GM12878 (cell line): ENCODE measurements around the gene TACSTD2. TPM values are rescaled to one million over a fixed set of nuclear protein-coding genes. Genes with fewer than 3 reads are reported as not detected.

ENCODE experiments used
- ATAC-seq: fragments of 200-7000 bp; cut with Tn5 transposase; 3 replicates; pipeline ENCODE4 v1.9.1; 2020; ENCODE audit warnings: mild to moderate bottlenecking, moderate library complexity
- BruUV-seq: library from RNA; stranded (reverse); fragments of 400-500 nt; replicated peaks from 2 replicates; lab custom pipeline; 2021; lab: Mats Ljungman, UMichigan
- CTCF ChIA-PET: fragments of 300-600 bp; sonication (Branson Sonifier 250); formaldehyde crosslinking; extraction: SDS; loops from one replicate; lab custom pipeline; 2021; ENCODE audit warnings: inconsistent platforms; lab: Yijun Ruan, JAX
- POLR2A ChIA-PET: fragments of 350-600 bp; formaldehyde crosslinking; extraction: SDS; loops from one replicate; lab custom pipeline; 2021; ENCODE audit warnings: inconsistent platforms; lab: Charles Lee
- RAD21 ChIA-PET: fragments of 300-600 bp; sonication (Branson Sonifier 250); formaldehyde crosslinking; loops from one replicate; lab custom pipeline; 2023; ENCODE audit warnings: antibody characterized with exemption; ENCODE audit not compliant: unreplicated experiment; lab: Charles Lee
- SMC1A ChIA-PET: fragments of 300-600 bp; sonication (Branson Sonifier 250); formaldehyde crosslinking; loops from one replicate; lab custom pipeline; 2023; ENCODE audit not compliant: unreplicated experiment, uncharacterized antibody; lab: Charles Lee
- DNase-seq: peaks from one replicate; pipeline ENCODE4 v3.0.0-alpha.2; 2011; ENCODE audit warnings: low read depth, low spot score
- FAIRE-seq: peaks from 3 replicates; lab custom pipeline; 2011; peaks lifted over from hg19 to GRCh38; lab: Jason Lieb, UNC
- H2AFZ ChIP-seq: 2 replicates; pipeline ENCODE4 v1.6.0; 2011; ENCODE audit warnings: low read depth, low read length, control low read depth; ENCODE audit not compliant: control insufficient read depth
- H3K27ac ChIP-seq: 2 replicates; pipeline ENCODE4 v1.5.1; 2011; ENCODE audit warnings: control low read depth; ENCODE audit not compliant: control insufficient read depth, insufficient read depth
- H3K27me3 ChIP-seq, 2 experiments: replicated peaks in 1 of 2; 2 replicates each; pipeline versions ENCODE4 v1.6.0 to v1.6.1; 2011; ENCODE audit warnings: low read length in 1 of 2; ENCODE audit not compliant: control insufficient read depth in 2 of 2, insufficient read depth in 2 of 2
- H3K36me3 ChIP-seq, 2 experiments: 2 replicates each; pipeline ENCODE4 v1.5.1; 2011; ENCODE audit warnings: low read length in 1 of 2; ENCODE audit not compliant: control insufficient read depth in 2 of 2, insufficient read depth in 2 of 2
- H3K4me1 ChIP-seq: 2 replicates; pipeline ENCODE4 v1.6.1; 2011; ENCODE audit warnings: mild to moderate bottlenecking, low read length, moderate library complexity, mixed read lengths; ENCODE audit not compliant: control insufficient read depth, insufficient read depth
- H3K4me2 ChIP-seq: 2 replicates; pipeline ENCODE4 v1.6.0; 2011; ENCODE audit warnings: control low read depth; ENCODE audit not compliant: control insufficient read depth, insufficient read depth
- H3K4me3 ChIP-seq: fragments of 200-600 bp; sonication (generic); 2 replicates; pipeline ENCODE4 v1.5.1; 2016
- H3K79me2 ChIP-seq: 2 replicates; pipeline ENCODE4 v1.6.0; 2011; ENCODE audit warnings: low read length; ENCODE audit not compliant: control insufficient read depth, insufficient read depth
- H3K9ac ChIP-seq: 2 replicates; pipeline ENCODE4 v1.8.0; 2011; ENCODE audit warnings: low read length, control low read depth, mixed read lengths; ENCODE audit not compliant: control insufficient read depth, insufficient read depth
- H3K9me3 ChIP-seq: replicated peaks from 3 replicates; pipeline ENCODE4 v1.5.1; 2011; ENCODE audit warnings: mild to moderate bottlenecking, low read length; ENCODE audit not compliant: control insufficient read depth, insufficient read depth
- H4K20me1 ChIP-seq: 2 replicates; pipeline ENCODE4 v1.6.0; 2011; ENCODE audit not compliant: control insufficient read depth, insufficient read depth
- ATF7 ChIP-seq: fragments of 450-650 bp; IDR thresholded peaks from 2 replicates; pipeline ENCODE4 v1.6.1; 2016; ENCODE audit warnings: low read depth, mild to moderate bottlenecking
- CBX5 ChIP-seq: sonication (generic); IDR thresholded peaks from 2 replicates; pipeline ENCODE4 v1.6.1; 2016; ENCODE audit warnings: low read depth, moderate library complexity, mild to moderate bottlenecking, inconsistent platforms
- EZH2 ChIP-seq: IDR thresholded peaks from 2 replicates; pipeline ENCODE4 v1.6.1; 2012; ENCODE audit warnings: low read depth, mild to moderate bottlenecking, control low read depth, inconsistent platforms, low read length, borderline replicate concordance; ENCODE audit not compliant: control insufficient read depth
- FOXM1 ChIP-seq: IDR thresholded peaks from 2 replicates; pipeline ENCODE4 v1.6.1; 2012; ENCODE audit warnings: low read depth, mild to moderate bottlenecking, inconsistent platforms, low read length, moderate library complexity
- IKZF2 ChIP-seq, 2 experiments: fragments of 450-650 bp; IDR thresholded peaks; 2 replicates each; pipeline ENCODE4 v1.6.1; 2017; ENCODE audit warnings: mild to moderate bottlenecking in 2 of 2, moderate library complexity in 2 of 2
- LARP7 ChIP-seq: fragments of 450-650 bp; IDR thresholded peaks from 2 replicates; pipeline ENCODE4 v1.6.1; 2017; ENCODE audit warnings: mild to moderate bottlenecking
- MEF2A ChIP-seq: IDR thresholded peaks from 2 replicates; pipeline ENCODE4 v1.6.1; 2011; ENCODE audit warnings: low read depth, mild to moderate bottlenecking, low read length, moderate library complexity; ENCODE audit not compliant: insufficient read depth
- MTA3 ChIP-seq: IDR thresholded peaks from 2 replicates; pipeline ENCODE4 v1.6.1; 2012; ENCODE audit warnings: low read length, inconsistent platforms, borderline replicate concordance
- MYB ChIP-seq: fragments of 150-350 bp; IDR thresholded peaks from 2 replicates; pipeline ENCODE4 v1.6.1; 2014; ENCODE audit warnings: mild to moderate bottlenecking, low read depth, low read length, borderline replicate concordance
- RCOR1 ChIP-seq: conservative IDR thresholded peaks from 2 replicates; pipeline ENCODE4 v1.6.1; 2012; ENCODE audit warnings: low read depth, low read length, improper control_type of control experiment
- RUNX3 ChIP-seq: IDR thresholded peaks from 2 replicates; pipeline ENCODE4 v1.6.1; 2012; ENCODE audit warnings: low read length, inconsistent platforms
- TAF1 ChIP-seq: IDR thresholded peaks from 2 replicates; pipeline ENCODE4 v1.6.1; 2011; ENCODE audit warnings: mild to moderate bottlenecking, low read depth, low read length, borderline replicate concordance
- ZBTB40 ChIP-seq: fragments of 450-650 bp; IDR thresholded peaks from 2 replicates; pipeline ENCODE4 v1.6.1; 2016; ENCODE audit warnings: mild to moderate bottlenecking, moderate library complexity, borderline replicate concordance
- ZNF622 ChIP-seq: fragments of 450-650 bp; IDR thresholded peaks from 2 replicates; pipeline ENCODE4 v1.6.1; 2017; ENCODE audit warnings: mild to moderate bottlenecking, inconsistent platforms
- WGBS: methylation state at CpG from one replicate; pipeline ENCODE4 v1.1.6; 2016; ENCODE audit warnings: low lambda C conversion rate; ENCODE audit not compliant: insufficient replicate concordance, insufficient coverage; ENCODE audit errors: missing lambda C conversion rate; 5-methylcytosine and 5-hydroxymethylcytosine counted together
- in situ Hi-C: fragments of 300-500 bp; cut with MboI; formaldehyde crosslinking; loops from 9 replicates; pipeline ENCODE4 v1.14.3; 2018; ENCODE audit warnings: mixed read lengths
- intact Hi-C: fragments of 100-400 bp; cut with micrococcal nuclease; formaldehyde crosslinking; loops from one replicate; pipeline ENCODE4 v1.14.2; 2022; ENCODE audit not compliant: unreplicated experiment
- polyA plus RNA-seq, 11 experiments: library from polyadenylated mRNA; depleted of rRNA in 4 of 11; unstranded in 6 of 11; stranded (reverse) in 5 of 11; fragments of >200 nt; fragmentation: Nextera tagmentation in 4 of 11; fragmentation: Illumina TruSeq in 1 of 11; extraction: Ambion mirVana in 4 of 11; extraction: Trizol in 1 of 11; gene quantifications; 1 replicate in 1 of 11; 2 replicates in 10 of 11; pipeline versions ENCODE4 v1.2.1 to v1.2.3, GENCODE V29; 2011 to 2016; ENCODE audit warnings: inconsistent platforms in 2 of 11, missing spikeins in 2 of 11, low read depth in 1 of 11
- total RNA-seq, 4 experiments: library from RNA; depleted of rRNA in 3 of 4; stranded (reverse); fragments of >200 nt in 3 of 4; fragmentation: Illumina TruSeq in 1 of 4; extraction: Trizol in 1 of 4; gene quantifications; 2 replicates each; pipeline versions ENCODE4 v1.2.1 to v1.2.3, GENCODE V29; 2013 to 2021

TACSTD2 gene
- total and polyA plus RNA-seq, 10 of the 15 experiments (the other 5 are each of a cell fraction or from before 2014, with no cell fraction given) = 0.56 to 9.4 (median 3.7) TPM

- BruUV-seq = no TSS peak
- Histone ChIP-seq H3K4me1 (no peaks in the 10 kb centered on the region), H3K4me3 (no peak overlapping the region), H3K27me3 (no peaks in the 10 kb centered on the region; a peak in 1 of 4 replicates), H3K79me2 (no peaks in the 10 kb centered on the region), H2AFZ (no peak overlapping the region), H3K4me2 (no peak overlapping the region), H3K9me3 (peaks cover 1% of the 10 kb centered on the region; the same call in 1 of the 3 replicates), H3K36me3 (no peaks in the 10 kb centered on the region), H3K9ac (no peak overlapping the region), H4K20me1 (no peaks in the 10 kb centered on the region), H3K27ac (no peak overlapping the region)
- no peak for TF ChIP-seq TAF1
- in situ Hi-C loops (no loop called here), intact Hi-C loops (no loop called here)
- DNase-seq = no peak
- ChIA-PET SMC1A (no interaction called here), CTCF (no interaction called here), RAD21 (no interaction called here), POLR2A (no interaction called here)
- FAIRE-seq = no peak
- no peak for ATAC-seq
Observed at GRCh38 chr1:58608297-58608696, 31.2 kb upstream of the TACSTD2 start.

DNA sequence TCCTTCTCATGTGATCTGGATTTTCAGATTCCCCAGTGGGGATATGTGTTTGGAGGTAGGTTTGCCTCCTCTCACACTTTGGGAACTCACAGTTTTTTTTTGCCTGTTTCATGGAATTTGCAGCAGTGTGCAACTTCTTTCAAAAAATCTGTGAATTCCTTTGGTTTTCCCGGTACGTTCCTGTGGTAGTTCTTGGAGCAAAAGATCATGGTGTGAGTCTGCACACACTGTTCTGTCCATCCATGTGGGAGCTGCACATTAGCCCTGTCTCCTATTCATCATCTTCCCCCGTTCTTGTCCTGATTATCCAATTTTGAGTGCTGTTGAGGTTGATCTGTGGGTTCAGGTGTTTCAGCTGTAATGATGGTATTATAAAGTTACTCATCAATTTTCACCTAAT is 30.3 kb upstream of the TACSTD2 start:
- ChIA-PET SMC1A (no interaction called here), CTCF (no interaction called here), POLR2A (no interaction called here)
- Histone ChIP-seq H3K4me2 (no peak overlapping the region), H4K20me1 (no peaks in the 10 kb centered on the region), H2AFZ (no peak overlapping the region), H3K4me3 (no peak overlapping the region), H3K27me3 (no peaks in the 10 kb centered on the region; a peak in 1 of 4 replicates), H3K4me1 (no peaks in the 10 kb centered on the region), H3K79me2 (no peaks in the 10 kb centered on the region), H3K36me3 (no peaks in the 10 kb centered on the region), H3K9ac (no peak overlapping the region), H3K9me3 (peaks cover 1% of the 10 kb centered on the region; the same call in 1 of the 3 replicates)
- no peak for FAIRE-seq
- BruUV-seq = no TSS peak
- ATAC-seq = no peak
- no peak for DNase-seq
- intact Hi-C loops = no loop called here
- WGBS = 52% methylated on average over 3 of the region's 3 CpGs
- in situ Hi-C loops = no loop called here
- TF ChIP-seq MEF2A (no peak), CBX5 (no peak), MTA3 (no peak), LARP7 (no peak), ATF7 (no peak), MYB (no peak), RCOR1 (no peak), IKZF2 (IDR thresholded peaks at IDR 0.05) (no peak), ZNF622 (no peak), EZH2 (no peak), FOXM1 (no peak), ZBTB40 (no peak), RUNX3 (no peak)
- TF ChIP-seq, all 136 proteins: peak for 0
- RAD21 ChIA-PET = no interaction called here
- no peak overlapping the region for H3K27ac ChIP-seq
